ENCODE measurements around the gene HAAO. TPM values are rescaled to one million over a fixed set of nuclear protein-coding genes. Genes with fewer than 3 reads are reported as not detected.
A peak's percentile ranks its signal among the peaks of the same experiment; 100 is the strongest.

The HAAO gene
- 5.3 and 6.6 TPM in 2 replicates for total RNA-seq (2021)
- long read RNA-seq, transcript HAAO-201 (10 exons, 1,265 nt), result major isoform, 6 of 13 reads
- long read RNA-seq, transcript HAAO-202 (4 exons, 908 nt), result minor isoform, 5 of 13 reads
- long read RNA-seq, partial matches to known transcripts, result 0 of 13 reads
- long read RNA-seq, other reads (novel, unspliced or antisense), result 2 of 13 reads

GRCh38 chr2:42792583-42793333 lies at the start of gene HAAO:
HAAO (minus strand) TSS chr2:42792583; CDS start chr2:42792536, 47 bp downstream.
- Histone ChIP-seq H4K20me1 (ENCODE audit: control insufficient read depth, insufficient read depth, insufficient read length) (no peaks in the 10 kb centered on the region), H2BK15ac (ENCODE audit: low read depth, low read length) (no peak within 1 kb of the TSS), H4K91ac (ENCODE audit: insufficient read length, low read depth, low read length) (no peak within 1 kb of the TSS), H3K14ac (ENCODE audit: insufficient read depth, low read length) (peak within 1 kb of the TSS; percentile 47; the same call in 1 of the 2 replicates), H2BK120ac (ENCODE audit: low read depth, low read length, poor library complexity, severe bottlenecking) (no peak within 1 kb of the TSS), H2AFZ (ENCODE audit: low read length) (no peak within 1 kb of the TSS), H3K9ac (ENCODE audit: extremely low read depth, insufficient read length, low read length) (peak within 1 kb of the TSS; percentile 5), H2BK5ac (ENCODE audit: insufficient read length, low read length) (no peak within 1 kb of the TSS), H2BK12ac (ENCODE audit: insufficient read length, low read depth, low read length) (no peak within 1 kb of the TSS), H2AK5ac (ENCODE audit: insufficient read length, low read length) (no peak within 1 kb of the TSS), H2BK20ac (ENCODE audit: low read depth, low read length, poor library complexity, severe bottlenecking) (no peak within 1 kb of the TSS), H4K5ac (ENCODE audit: insufficient read length, low read depth, low read length) (no peak within 1 kb of the TSS), H3K27ac (ENCODE audit: insufficient read length, low read depth, low read length) (no peak within 1 kb of the TSS), H3K79me2 (ENCODE audit: insufficient read depth, low read length) (no peaks in the 10 kb centered on the region), H3T11ph (ENCODE audit: low read length) (no peak within 1 kb of the TSS), H3K4me2 (ENCODE audit: insufficient read depth, insufficient read length, low read length) (peak within 1 kb of the TSS; percentile 64), H3K27me3 (ENCODE audit: insufficient read depth, low read length) (peaks cover 7% of the 10 kb centered on the region; the same call in 1 of the 2 replicates), H3K23ac (ENCODE audit: insufficient read length, low read depth, low read length) (no peak within 1 kb of the TSS), H3K18ac (ENCODE audit: insufficient read length, low read depth, low read length) (no peak within 1 kb of the TSS), H3K4me1 (ENCODE audit: insufficient read depth, low read length) (no peaks in the 10 kb centered on the region), H4K8ac (replicated peaks; ENCODE audit: insufficient read length, low read depth, low read length) (no peak within 1 kb of the TSS), H3K4ac (ENCODE audit: low read depth, low read length) (no peak within 1 kb of the TSS), H3K79me1 (ENCODE audit: insufficient read depth, low read depth, low read length, poor library complexity, severe bottlenecking) (no peaks in the 10 kb centered on the region), H3K23me2 (ENCODE audit: insufficient read length, low read depth, low read length, poor library complexity, severe bottlenecking) (peaks cover 13% of the 10 kb centered on the region), H3K9me3 (ENCODE audit: control insufficient read depth, low read depth, low read length) (no peaks in the 10 kb centered on the region), H3K56ac (ENCODE audit: insufficient read length, low read depth, low read length) (no peak within 1 kb of the TSS)
- TF ChIP-seq CTCF (conservative IDR thresholded peaks at IDR 0.05), result peak; percentile 50; the same call in 2 of the 3 replicates
- Mint-ChIP-seq H3K27ac (peak within 1 kb of the TSS in 1 of 3 experiments; percentile 78; a peak in 2 of 7 replicates), H3K9me3 (peaks cover 0 to 4% of the 10 kb centered on the region in 2 experiments; a peak in 1 of 5 replicates), H3K27me3 (ENCODE audit: low read depth) (peaks cover 37% of the 10 kb centered on the region), H3K4me1 (peaks cover 35 to 50% of the 10 kb centered on the region in 2 experiments), H3K4me3 (peak within 1 kb of the TSS; percentile 62 to 84), H3K36me3 (ENCODE audit: insufficient read depth in 1 of 3, low read depth in 3 of 3) (peaks cover 0 to 4% (median 2%) of the 10 kb centered on the region in 3 experiments; a peak in 5 of 7 replicates)
- no CpG with 5 or more reads among the region's 75 CpGs for WGBS (ENCODE audit: extremely low coverage, insufficient read length, low lambda C conversion rate)
- peak; percentile 54 for DNase-seq

Measured in H9 (cell line).